Esophagus squamous epithelium (tissue), 5 donors: ENCODE results near the gene RAB11FIP2. TPM values are rescaled to one million over a fixed set of nuclear protein-coding genes. Genes with fewer than 3 reads are reported as not detected.

ENCODE experiments used
- DNase-seq: peaks from one replicate; lab custom pipeline; 2025; lab: John Stamatoyannopoulos, UW
- H3K27ac ChIP-seq, 4 donors: fragments of 200-600 bp; sonication (generic); one replicate each; pipeline ENCODE4 v1.5.1; 2016 to 2019; ENCODE audit warnings: mild to moderate bottlenecking in 1 of 4
- H3K27me3 ChIP-seq, 4 donors: fragments of 200-600 bp; sonication (generic); 1 replicate in 3 of 4; 2 replicates in 1 of 4; pipeline versions ENCODE4 v1.5.1 to v1.6.0; 2017 to 2021; ENCODE audit warnings: antibody characterized with exemption in 1 of 4
- H3K36me3 ChIP-seq, 3 donors: fragments of 200-600 bp; sonication (generic); one replicate each; pipeline ENCODE4 v1.5.1; 2016 to 2019
- H3K4me1 ChIP-seq, 3 donors: fragments of 200-600 bp; sonication (generic); one replicate each; pipeline ENCODE4 v1.5.1; 2017 to 2019
- H3K4me3 ChIP-seq, 4 donors: fragments of 200-600 bp; sonication (generic); 1 replicate in 3 of 4; 2 replicates in 1 of 4; pipeline ENCODE4 v1.5.1; 2016 to 2019; ENCODE audit warnings: mild to moderate bottlenecking in 2 of 4, moderate library complexity in 1 of 4
- H3K9me3 ChIP-seq, 3 donors: fragments of 200-600 bp; sonication (generic); one replicate each; pipeline ENCODE4 v1.5.1; 2016 to 2019
- POLR2A ChIP-seq, 4 donors: fragments of 450-650 bp; IDR thresholded peaks; one replicate each; pipeline ENCODE4 v1.6.1; 2017; ENCODE audit warnings: antibody characterized with exemption in 4 of 4, mild to moderate bottlenecking in 4 of 4, moderate library complexity in 3 of 4
- WGBS, 2 donors: methylation state at CpG; one replicate each; pipeline ENCODE4 v1.1.5; 2018; 5-methylcytosine and 5-hydroxymethylcytosine counted together
- intact Hi-C: fragments of 100-400 bp; cut with DNase I; formaldehyde crosslinking; loops from one replicate; pipeline ENCODE4 v1.15.0; 2022
- total RNA-seq, 4 donors: library from RNA; depleted of rRNA; stranded (reverse); fragments of >200 nt; gene quantifications; one replicate each; pipeline ENCODE4 v1.1.0, GENCODE V29; 2016
- TF ChIP-seq, protein P1 (sequence below), 6 experiments: fragments of 450-650 bp in 4 of 6; fragments of 200-600 bp in 2 of 6; sonication (generic) in 2 of 6; IDR thresholded peaks; one replicate each; pipeline ENCODE4 v1.5.1; 2016 to 2019; ENCODE audit warnings: antibody characterized with exemption in 6 of 6, mild to moderate bottlenecking in 4 of 6, moderate library complexity in 4 of 6
- donor health status: DM: yes; HTN: yes; CAD: no.

RAB11FIP2 gene
- total RNA-seq, 4 donors from 2014 or later, result 6.2 to 21.0 (median 11.6) TPM

DNA sequence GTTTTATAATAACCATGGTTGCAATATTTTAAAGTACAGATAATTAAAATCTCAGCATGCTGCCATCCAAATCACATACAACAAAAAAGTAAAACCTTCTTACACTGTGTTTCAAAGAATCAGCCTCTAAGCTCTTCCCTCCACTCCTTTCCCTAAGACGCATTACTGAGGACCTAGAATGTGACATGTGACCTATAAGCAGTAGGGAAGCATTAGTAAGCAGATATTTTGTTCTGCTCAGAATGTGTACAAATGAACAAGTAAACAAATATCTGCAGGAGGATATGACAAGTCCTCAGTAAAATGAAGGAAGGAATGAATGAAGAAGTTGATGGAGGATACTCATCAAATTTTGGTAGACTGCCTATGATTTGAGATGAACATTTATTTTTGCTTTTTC, 49.1 kb downstream of the RAB11FIP2 start:
- TF ChIP-seq, protein P1, sequence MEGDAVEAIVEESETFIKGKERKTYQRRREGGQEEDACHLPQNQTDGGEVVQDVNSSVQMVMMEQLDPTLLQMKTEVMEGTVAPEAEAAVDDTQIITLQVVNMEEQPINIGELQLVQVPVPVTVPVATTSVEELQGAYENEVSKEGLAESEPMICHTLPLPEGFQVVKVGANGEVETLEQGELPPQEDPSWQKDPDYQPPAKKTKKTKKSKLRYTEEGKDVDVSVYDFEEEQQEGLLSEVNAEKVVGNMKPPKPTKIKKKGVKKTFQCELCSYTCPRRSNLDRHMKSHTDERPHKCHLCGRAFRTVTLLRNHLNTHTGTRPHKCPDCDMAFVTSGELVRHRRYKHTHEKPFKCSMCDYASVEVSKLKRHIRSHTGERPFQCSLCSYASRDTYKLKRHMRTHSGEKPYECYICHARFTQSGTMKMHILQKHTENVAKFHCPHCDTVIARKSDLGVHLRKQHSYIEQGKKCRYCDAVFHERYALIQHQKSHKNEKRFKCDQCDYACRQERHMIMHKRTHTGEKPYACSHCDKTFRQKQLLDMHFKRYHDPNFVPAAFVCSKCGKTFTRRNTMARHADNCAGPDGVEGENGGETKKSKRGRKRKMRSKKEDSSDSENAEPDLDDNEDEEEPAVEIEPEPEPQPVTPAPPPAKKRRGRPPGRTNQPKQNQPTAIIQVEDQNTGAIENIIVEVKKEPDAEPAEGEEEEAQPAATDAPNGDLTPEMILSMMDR (IDR thresholded peaks at IDR 0.05), result no peak
- TF ChIP-seq POLR2A (IDR thresholded peaks at IDR 0.05), result no peak
- Histone ChIP-seq H3K36me3 (peaks cover 0 to 5% (median 0%) of the 10 kb centered on the region in 3 donors), H3K4me3 (no peak overlapping the region), H3K9me3 (no peaks in the 10 kb centered on the region), H3K27ac (no peak overlapping the region), H3K27me3 (no peaks in the 10 kb centered on the region), H3K4me1 (no peaks in the 10 kb centered on the region)
- DNase-seq, result no peak
- WGBS, 2 donors, result 92 to 94% methylated on average over 1 of the region's 1 CpG
- intact Hi-C loops, result no loop called here

DNA sequence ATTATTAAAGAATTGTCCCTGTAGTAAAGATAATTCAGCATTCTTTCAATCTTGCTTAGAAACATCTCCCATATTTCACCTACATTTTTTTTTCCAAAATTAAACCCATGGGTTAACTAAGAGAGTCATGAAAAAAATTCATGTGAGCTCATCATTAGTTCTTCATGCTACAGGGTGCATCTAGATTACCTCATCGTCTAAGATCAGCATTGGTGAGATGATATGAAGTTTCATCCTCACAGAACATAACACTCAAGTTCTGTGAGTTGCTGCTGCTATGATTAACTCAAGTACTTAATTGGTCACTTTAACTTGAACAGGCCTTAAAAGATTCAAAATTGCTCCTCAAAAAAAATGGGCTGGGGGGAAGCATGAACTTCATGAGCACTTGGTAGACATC, 50.0 kb downstream of the RAB11FIP2 start:
- no peak for DNase-seq
- no peak overlapping the region for H3K4me3 ChIP-seq
- H3K4me1 ChIP-seq, result no peaks in the 10 kb centered on the region
- H3K36me3 ChIP-seq, result no peaks in the 10 kb centered on the region
- 93 to 100% methylated on average over 1 of the region's 1 CpG for WGBS, 2 donors
- no peak overlapping the region for H3K27ac ChIP-seq
- no peak for TF ChIP-seq POLR2A (IDR thresholded peaks at IDR 0.05)
- TF ChIP-seq, protein P1 (IDR thresholded peaks at IDR 0.05), result no peak
- no peaks in the 10 kb centered on the region for H3K27me3 ChIP-seq
- no peaks in the 10 kb centered on the region for H3K9me3 ChIP-seq
- intact Hi-C loops, result no loop called here

DNA sequence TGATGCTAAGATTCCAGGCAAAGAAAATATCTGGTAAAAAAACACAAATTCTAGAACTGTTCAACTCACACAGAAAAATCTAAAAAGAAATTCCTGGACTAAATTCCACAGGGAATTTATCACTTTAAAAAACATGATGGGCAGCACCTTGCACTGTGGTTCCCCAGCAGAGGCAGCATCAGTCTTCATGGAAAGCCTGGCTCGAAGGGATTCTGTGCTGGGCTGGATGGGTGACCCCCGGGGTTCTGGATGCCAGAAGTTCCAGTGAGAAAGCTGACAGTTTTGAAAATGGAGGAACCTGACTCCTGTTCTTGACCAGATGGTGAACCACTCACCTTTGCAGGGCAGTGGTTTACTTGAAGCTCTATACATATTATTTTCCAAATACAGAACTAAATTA, 52.0 kb downstream of the RAB11FIP2 start:
- WGBS, 2 donors, result 92 to 100% methylated on average over 2 of the region's 2 CpGs
- intact Hi-C loops, result no loop called here
- H3K4me1 ChIP-seq, result no peaks in the 10 kb centered on the region
- H3K27ac ChIP-seq, result no peak overlapping the region
- H3K36me3 ChIP-seq, result no peaks in the 10 kb centered on the region
- H3K9me3 ChIP-seq, result no peaks in the 10 kb centered on the region
- no peaks in the 10 kb centered on the region for H3K27me3 ChIP-seq
- no peak for DNase-seq
- TF ChIP-seq, protein P1 (IDR thresholded peaks at IDR 0.05), result no peak
- no peak for TF ChIP-seq POLR2A (IDR thresholded peaks at IDR 0.05)
- H3K4me3 ChIP-seq, result no peak overlapping the region

DNA sequence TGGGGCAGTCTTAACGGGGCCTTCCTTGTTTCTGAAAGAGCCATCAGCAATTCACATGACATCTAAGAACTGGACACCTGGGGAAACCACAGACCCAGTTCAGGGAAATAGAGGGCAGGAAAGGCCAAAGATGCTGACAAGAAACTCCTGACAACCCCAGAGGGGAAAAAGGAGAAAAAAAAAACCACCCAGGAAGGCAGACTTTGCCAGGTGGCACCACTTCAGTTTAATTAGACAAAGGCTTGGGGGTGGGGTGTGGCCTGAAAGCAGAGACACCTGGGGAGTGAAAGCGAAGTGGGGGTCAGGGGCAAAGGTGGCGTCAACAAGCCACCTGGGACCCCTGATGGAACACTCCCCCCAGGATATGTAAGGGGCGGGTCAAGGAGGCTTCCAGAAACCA, 53.6 kb downstream of the RAB11FIP2 start:
- intact Hi-C loops, result no loop called here
- no peak overlapping the region for H3K4me3 ChIP-seq
- H3K36me3 ChIP-seq, result no peaks in the 10 kb centered on the region
- H3K27me3 ChIP-seq, result no peaks in the 10 kb centered on the region
- no peak overlapping the region for H3K27ac ChIP-seq
- no peak for DNase-seq
- WGBS, 2 donors, result 81% methylated on average over 4 of the region's 4 CpGs
- TF ChIP-seq, protein P1 (IDR thresholded peaks at IDR 0.05), result no peak
- TF ChIP-seq POLR2A (IDR thresholded peaks at IDR 0.05), result no peak
- H3K9me3 ChIP-seq, result no peaks in the 10 kb centered on the region
- H3K4me1 ChIP-seq, result no peaks in the 10 kb centered on the region

DNA sequence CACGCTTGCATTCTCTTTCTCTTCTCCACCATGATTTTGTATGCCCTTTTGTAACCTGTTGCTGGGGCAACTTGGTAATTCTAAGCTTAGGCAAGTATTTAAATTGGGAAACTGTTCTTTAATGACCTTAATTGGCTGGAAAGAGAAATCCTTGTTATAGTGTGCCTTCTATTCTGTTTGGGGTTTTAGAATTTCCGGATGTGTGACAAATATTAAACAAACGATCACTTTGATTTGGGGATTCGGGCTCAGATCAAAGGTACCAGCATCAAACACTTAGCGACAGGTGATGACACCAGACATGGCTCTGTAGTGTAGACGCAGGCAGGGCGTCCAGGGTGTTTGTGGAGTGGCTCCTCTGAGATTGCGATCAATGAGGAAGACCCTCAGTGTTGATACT, 55.0 kb downstream of the RAB11FIP2 start:
- Histone ChIP-seq H3K4me3 (no peak overlapping the region), H3K36me3 (no peaks in the 10 kb centered on the region), H3K9me3 (no peaks in the 10 kb centered on the region), H3K27me3 (no peaks in the 10 kb centered on the region), H3K4me1 (no peaks in the 10 kb centered on the region), H3K27ac (no peak overlapping the region)
- WGBS, 2 donors, result 73 to 75% methylated on average over 7 to 8 of the region's 8 CpGs
- DNase-seq, result no peak
- intact Hi-C loops, result no loop called here
- TF ChIP-seq, protein P1 (IDR thresholded peaks at IDR 0.05), result no peak
- TF ChIP-seq POLR2A (IDR thresholded peaks at IDR 0.05), result no peak
